Peyer's patch (tissue), 4 donors: Measurements from ENCODE around the gene PTPN9.

Experiments used
- CTCF ChIP-seq, 6 experiments: fragments of 450-650 bp in 4 of 6; fragments of 200-600 bp in 2 of 6; sonication (generic) in 1 of 6; IDR thresholded peaks; one replicate each; pipeline ENCODE4 v1.5.1; 2017 to 2019; ENCODE audit warnings: antibody characterized with exemption in 6 of 6, mild to moderate bottlenecking in 3 of 6, moderate library complexity in 1 of 6
- POLR2A ChIP-seq, 2 donors: fragments of 450-650 bp; IDR thresholded peaks; one replicate each; pipeline ENCODE4 v1.5.1; 2017; ENCODE audit warnings: antibody characterized with exemption in 2 of 2, mild to moderate bottlenecking in 2 of 2, moderate library complexity in 2 of 2

DNA sequence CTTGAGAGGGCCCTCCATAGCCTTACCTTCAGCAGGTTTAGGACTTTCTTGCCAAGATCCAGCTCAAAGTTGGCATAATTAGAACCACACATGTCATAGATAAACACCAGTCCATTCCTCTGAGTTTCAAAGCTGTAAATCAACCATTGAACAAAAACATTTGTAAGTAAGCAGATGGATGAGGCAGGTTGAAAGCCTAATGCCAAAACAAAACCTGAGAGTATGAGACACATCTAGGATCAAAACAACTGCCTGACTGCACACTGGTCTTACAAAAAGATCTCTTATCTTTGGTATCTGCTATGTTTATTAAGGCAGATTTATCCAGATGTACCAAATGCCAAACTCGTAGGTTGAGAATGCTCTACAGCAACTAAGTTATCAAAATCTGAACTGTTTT lies 61.9 kb downstream of the PTPN9 start:
- TF ChIP-seq POLR2A (IDR thresholded peaks at IDR 0.05), result no peak
- no peak for TF ChIP-seq CTCF (IDR thresholded peaks at IDR 0.05)
